HEK293 (cell line): ENCODE results near the gene DKK3.

Experiments
- CTCF ChIA-PET: fragments of 350-600 bp; formaldehyde crosslinking; extraction: SDS; loops from one replicate; lab custom pipeline; 2021; ENCODE audit warnings: antibody characterized with exemption; lab: Yijun Ruan, JAX
- POLR2A ChIA-PET: fragments of 300-600 bp; formaldehyde crosslinking; extraction: SDS; loops from one replicate; lab custom pipeline; 2020; ENCODE audit warnings: antibody characterized with exemption, inconsistent platforms; lab: Yijun Ruan, JAX
- H3K27ac ChIP-seq: fragments of 200-500 bp; sonication (Bioruptor generic); 2 replicates; pipeline ENCODE4 v1.5.1; 2014; ENCODE audit warnings: low read depth, low read length, control low read depth, inconsistent platforms; ENCODE audit errors: extremely low read depth
- H3K36me3 ChIP-seq, 2 experiments: fragments of 200-500 bp in 1 of 2; sonication (Bioruptor generic) in 1 of 2; 1 replicate in 1 of 2; 2 replicates in 1 of 2; pipeline ENCODE4 v1.5.1; 2014 to 2017; ENCODE audit warnings: inconsistent platforms in 2 of 2, low read length in 2 of 2; ENCODE audit not compliant: control insufficient read depth in 2 of 2, insufficient read depth in 1 of 2
- H3K4me1 ChIP-seq: fragments of 200-500 bp; sonication (Bioruptor generic); 2 replicates; pipeline ENCODE4 v1.5.1; 2014; ENCODE audit warnings: mild to moderate bottlenecking, low read length, inconsistent platforms; ENCODE audit not compliant: control insufficient read depth, insufficient read depth
- H3K4me3 ChIP-seq: 2 replicates; pipeline ENCODE4 v1.5.1; 2011; ENCODE audit warnings: low read depth, mild to moderate bottlenecking, control low read depth, low read length, moderate library complexity
- H3K9me3 ChIP-seq: fragments of 200-500 bp; sonication (Bioruptor generic); 2 replicates; pipeline ENCODE4 v1.5.1; 2014; ENCODE audit warnings: low read depth, low read length, inconsistent platforms; ENCODE audit not compliant: control insufficient read depth, insufficient read depth
- OSR2 ChIP-seq: fragments of 450-650 bp; formaldehyde crosslinking; IDR thresholded peaks from 2 replicates; pipeline ENCODE4 v1.5.1; 2016; ENCODE audit warnings: missing biosample characterization, missing genetic modification characterization
- PRDM1 ChIP-seq: fragments of 450-650 bp; formaldehyde crosslinking; IDR thresholded peaks from 2 replicates; pipeline ENCODE4; 2016; ENCODE audit warnings: missing biosample characterization, missing genetic modification characterization
- ZNF114 ChIP-seq: fragments of 450-650 bp; formaldehyde crosslinking; IDR thresholded peaks from 2 replicates; pipeline ENCODE4 v1.5.0; 2017; ENCODE audit warnings: missing biosample characterization, missing genetic modification characterization
- ZNF138 ChIP-seq: fragments of 450-650 bp; formaldehyde crosslinking; IDR thresholded peaks from 2 replicates; pipeline ENCODE4 v1.5.1; 2016; ENCODE audit warnings: missing biosample characterization, missing genetic modification characterization, borderline replicate concordance
- ZNF157 ChIP-seq: fragments of 450-650 bp; formaldehyde crosslinking; IDR thresholded peaks from 2 replicates; pipeline ENCODE4 v1.5.1; 2016; ENCODE audit warnings: missing biosample characterization, missing genetic modification characterization
- ZNF223 ChIP-seq: fragments of 450-650 bp; formaldehyde crosslinking; IDR thresholded peaks from 2 replicates; pipeline ENCODE4 v1.5.1; 2016; ENCODE audit warnings: missing biosample characterization, missing genetic modification characterization
- ZNF239 ChIP-seq: fragments of 450-650 bp; formaldehyde crosslinking; IDR thresholded peaks from 2 replicates; pipeline ENCODE4 v1.5.1; 2016; ENCODE audit warnings: missing biosample characterization, missing genetic modification characterization
- ZNF24 ChIP-seq: fragments of 450-650 bp; formaldehyde crosslinking; IDR thresholded peaks from 2 replicates; pipeline ENCODE4 v1.5.1; 2016; ENCODE audit warnings: missing biosample characterization, missing genetic modification characterization
- ZNF302 ChIP-seq: fragments of 450-650 bp; formaldehyde crosslinking; IDR thresholded peaks from 2 replicates; pipeline ENCODE4 v1.5.1; 2016; ENCODE audit warnings: missing biosample characterization, missing genetic modification characterization, low read depth
- ZNF48 ChIP-seq: fragments of 450-650 bp; formaldehyde crosslinking; IDR thresholded peaks from 2 replicates; pipeline ENCODE4 v1.5.1; 2016; ENCODE audit warnings: missing biosample characterization, missing genetic modification characterization
- ZNF521 ChIP-seq: fragments of 450-650 bp; formaldehyde crosslinking; IDR thresholded peaks from 2 replicates; pipeline ENCODE4 v1.5.1; 2017; ENCODE audit warnings: missing biosample characterization, mild to moderate bottlenecking, missing genetic modification characterization
- ZNF571 ChIP-seq: fragments of 450-650 bp; formaldehyde crosslinking; IDR thresholded peaks from 2 replicates; pipeline ENCODE4 v1.5.0; 2017; ENCODE audit warnings: missing biosample characterization, missing genetic modification characterization
- ZNF777 ChIP-seq: fragments of 450-650 bp; formaldehyde crosslinking; IDR thresholded peaks from 2 replicates; pipeline ENCODE4 v1.5.1; 2017; ENCODE audit warnings: missing biosample characterization, missing genetic modification characterization, borderline replicate concordance
- TF ChIP-seq, protein P1 (sequence below): fragments of 450-650 bp; formaldehyde crosslinking; IDR thresholded peaks from 2 replicates; pipeline ENCODE4 v1.5.1; 2016; ENCODE audit warnings: missing biosample characterization, missing genetic modification characterization
- TF ChIP-seq, protein P2 (sequence below): fragments of 450-650 bp; formaldehyde crosslinking; conservative IDR thresholded peaks from 2 replicates; pipeline ENCODE4 v1.5.1; 2016; ENCODE audit warnings: low read depth, missing biosample characterization, missing genetic modification characterization
- TF ChIP-seq, protein P3 (sequence below): fragments of 450-650 bp; formaldehyde crosslinking; IDR thresholded peaks from 2 replicates; pipeline ENCODE4 v1.5.1; 2016; ENCODE audit warnings: missing biosample characterization, missing genetic modification characterization
- TF ChIP-seq, protein P4 (sequence below): fragments of 450-650 bp; IDR thresholded peaks from 2 replicates; pipeline ENCODE4 v1.5.1; 2018; ENCODE audit warnings: missing biosample characterization, missing genetic modification characterization
- TF ChIP-seq, protein P5 (sequence below): fragments of 450-650 bp; formaldehyde crosslinking; IDR thresholded peaks from 2 replicates; pipeline ENCODE4; 2016; ENCODE audit warnings: missing biosample characterization, missing genetic modification characterization

Gene DKK3

DNA sequence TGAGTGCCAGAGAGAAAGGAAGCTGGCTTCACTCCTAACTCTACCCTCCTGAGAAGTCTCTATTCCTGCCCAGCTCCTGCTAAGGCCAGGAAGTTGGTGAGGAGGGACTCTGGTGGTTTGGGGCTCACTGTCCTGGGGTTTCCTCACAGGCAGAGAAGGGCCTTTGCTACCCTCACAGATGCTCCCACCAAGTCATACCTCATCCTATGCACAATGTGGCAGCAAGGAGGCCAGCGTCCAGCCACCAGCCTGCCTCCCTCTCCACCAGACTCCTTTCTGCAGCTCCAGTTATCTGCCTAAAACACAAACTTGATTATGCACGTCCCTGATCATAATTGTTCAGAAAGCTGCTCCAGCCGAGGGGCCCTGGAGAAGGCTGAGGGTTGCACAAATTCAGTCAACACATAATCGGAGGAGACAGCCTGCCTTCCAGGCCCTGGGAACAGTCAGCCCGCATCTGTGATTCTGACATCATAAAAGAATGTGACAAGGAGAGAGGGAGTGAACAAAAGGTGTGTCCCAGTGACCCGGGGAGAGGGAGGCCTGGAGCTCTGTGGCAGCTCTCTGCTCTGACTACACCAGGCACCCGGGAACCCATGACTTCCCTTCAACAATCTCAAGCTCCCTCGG is 28.8 kb downstream of the DKK3 start:
- H3K9me3 ChIP-seq: no peaks in the 10 kb centered on the region
- H3K4me1 ChIP-seq: no peaks in the 10 kb centered on the region
- CTCF ChIA-PET: interaction anchor here (0.7 to 6.3 kb wide), 5 partner anchors 12 to 301 kb away, joined by 3 to 57 read pairs (median 3); no protein-coding TSS in a partner anchor
- no peaks in the 10 kb centered on the region for H3K36me3 ChIP-seq
- no peak overlapping the region for H3K27ac ChIP-seq
- POLR2A ChIA-PET: interaction anchor here (0.6 to 0.7 kb wide), 2 partner anchors 16 to 28 kb away, joined by 3 to 4 read pairs; no protein-coding TSS in a partner anchor
- TF ChIP-seq, protein P1, sequence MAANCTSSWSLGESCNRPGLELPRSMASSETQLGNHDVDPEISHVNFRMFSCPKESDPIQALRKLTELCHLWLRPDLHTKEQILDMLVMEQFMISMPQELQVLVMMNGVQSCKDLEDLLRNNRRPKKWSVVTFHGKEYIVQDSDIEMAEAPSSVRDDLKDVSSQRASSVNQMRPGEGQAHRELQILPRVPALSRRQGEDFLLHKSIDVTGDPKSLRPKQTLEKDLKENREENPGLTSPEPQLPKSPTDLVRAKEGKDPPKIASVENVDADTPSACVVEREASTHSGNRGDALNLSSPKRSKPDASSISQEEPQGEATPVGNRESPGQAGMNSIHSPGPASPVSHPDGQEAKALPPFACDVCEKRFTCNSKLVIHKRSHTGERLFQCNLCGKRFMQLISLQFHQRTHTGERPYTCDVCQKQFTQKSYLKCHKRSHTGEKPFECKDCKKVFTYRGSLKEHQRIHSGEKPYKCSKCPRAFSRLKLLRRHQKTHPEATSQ: no peak
- TF ChIP-seq ZNF138 (tag by site-specific recombination): no peak
- TF ChIP-seq, protein P2, sequence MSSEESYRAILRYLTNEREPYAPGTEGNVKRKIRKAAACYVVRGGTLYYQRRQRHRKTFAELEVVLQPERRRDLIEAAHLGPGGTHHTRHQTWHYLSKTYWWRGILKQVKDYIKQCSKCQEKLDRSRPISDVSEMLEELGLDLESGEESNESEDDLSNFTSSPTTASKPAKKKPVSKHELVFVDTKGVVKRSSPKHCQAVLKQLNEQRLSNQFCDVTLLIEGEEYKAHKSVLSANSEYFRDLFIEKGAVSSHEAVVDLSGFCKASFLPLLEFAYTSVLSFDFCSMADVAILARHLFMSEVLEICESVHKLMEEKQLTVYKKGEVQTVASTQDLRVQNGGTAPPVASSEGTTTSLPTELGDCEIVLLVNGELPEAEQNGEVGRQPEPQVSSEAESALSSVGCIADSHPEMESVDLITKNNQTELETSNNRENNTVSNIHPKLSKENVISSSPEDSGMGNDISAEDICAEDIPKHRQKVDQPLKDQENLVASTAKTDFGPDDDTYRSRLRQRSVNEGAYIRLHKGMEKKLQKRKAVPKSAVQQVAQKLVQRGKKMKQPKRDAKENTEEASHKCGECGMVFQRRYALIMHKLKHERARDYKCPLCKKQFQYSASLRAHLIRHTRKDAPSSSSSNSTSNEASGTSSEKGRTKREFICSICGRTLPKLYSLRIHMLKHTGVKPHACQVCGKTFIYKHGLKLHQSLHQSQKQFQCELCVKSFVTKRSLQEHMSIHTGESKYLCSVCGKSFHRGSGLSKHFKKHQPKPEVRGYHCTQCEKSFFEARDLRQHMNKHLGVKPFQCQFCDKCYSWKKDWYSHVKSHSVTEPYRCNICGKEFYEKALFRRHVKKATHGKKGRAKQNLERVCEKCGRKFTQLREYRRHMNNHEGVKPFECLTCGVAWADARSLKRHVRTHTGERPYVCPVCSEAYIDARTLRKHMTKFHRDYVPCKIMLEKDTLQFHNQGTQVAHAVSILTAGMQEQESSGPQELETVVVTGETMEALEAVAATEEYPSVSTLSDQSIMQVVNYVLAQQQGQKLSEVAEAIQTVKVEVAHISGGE (tag by site-specific recombination): no peak
- TF ChIP-seq ZNF571 (tag by site-specific recombination): no peak
- TF ChIP-seq, protein P3, sequence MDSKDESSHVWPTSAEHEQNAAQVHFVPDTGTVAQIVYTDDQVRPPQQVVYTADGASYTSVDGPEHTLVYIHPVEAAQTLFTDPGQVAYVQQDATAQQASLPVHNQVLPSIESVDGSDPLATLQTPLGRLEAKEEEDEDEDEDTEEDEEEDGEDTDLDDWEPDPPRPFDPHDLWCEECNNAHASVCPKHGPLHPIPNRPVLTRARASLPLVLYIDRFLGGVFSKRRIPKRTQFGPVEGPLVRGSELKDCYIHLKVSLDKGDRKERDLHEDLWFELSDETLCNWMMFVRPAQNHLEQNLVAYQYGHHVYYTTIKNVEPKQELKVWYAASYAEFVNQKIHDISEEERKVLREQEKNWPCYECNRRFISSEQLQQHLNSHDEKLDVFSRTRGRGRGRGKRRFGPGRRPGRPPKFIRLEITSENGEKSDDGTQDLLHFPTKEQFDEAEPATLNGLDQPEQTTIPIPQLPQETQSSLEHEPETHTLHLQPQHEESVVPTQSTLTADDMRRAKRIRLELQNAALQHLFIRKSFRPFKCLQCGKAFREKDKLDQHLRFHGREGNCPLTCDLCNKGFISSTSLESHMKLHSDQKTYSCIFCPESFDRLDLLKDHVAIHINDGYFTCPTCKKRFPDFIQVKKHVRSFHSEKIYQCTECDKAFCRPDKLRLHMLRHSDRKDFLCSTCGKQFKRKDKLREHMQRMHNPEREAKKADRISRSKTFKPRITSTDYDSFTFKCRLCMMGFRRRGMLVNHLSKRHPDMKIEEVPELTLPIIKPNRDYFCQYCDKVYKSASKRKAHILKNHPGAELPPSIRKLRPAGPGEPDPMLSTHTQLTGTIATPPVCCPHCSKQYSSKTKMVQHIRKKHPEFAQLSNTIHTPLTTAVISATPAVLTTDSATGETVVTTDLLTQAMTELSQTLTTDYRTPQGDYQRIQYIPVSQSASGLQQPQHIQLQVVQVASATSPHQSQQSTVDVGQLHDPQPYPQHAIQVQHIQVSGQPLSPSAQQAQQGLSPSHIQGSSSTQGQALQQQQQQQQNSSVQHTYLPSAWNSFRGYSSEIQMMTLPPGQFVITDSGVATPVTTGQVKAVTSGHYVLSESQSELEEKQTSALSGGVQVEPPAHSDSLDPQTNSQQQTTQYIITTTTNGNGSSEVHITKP (tag by site-specific recombination): no peak
- TF ChIP-seq, protein P4, sequence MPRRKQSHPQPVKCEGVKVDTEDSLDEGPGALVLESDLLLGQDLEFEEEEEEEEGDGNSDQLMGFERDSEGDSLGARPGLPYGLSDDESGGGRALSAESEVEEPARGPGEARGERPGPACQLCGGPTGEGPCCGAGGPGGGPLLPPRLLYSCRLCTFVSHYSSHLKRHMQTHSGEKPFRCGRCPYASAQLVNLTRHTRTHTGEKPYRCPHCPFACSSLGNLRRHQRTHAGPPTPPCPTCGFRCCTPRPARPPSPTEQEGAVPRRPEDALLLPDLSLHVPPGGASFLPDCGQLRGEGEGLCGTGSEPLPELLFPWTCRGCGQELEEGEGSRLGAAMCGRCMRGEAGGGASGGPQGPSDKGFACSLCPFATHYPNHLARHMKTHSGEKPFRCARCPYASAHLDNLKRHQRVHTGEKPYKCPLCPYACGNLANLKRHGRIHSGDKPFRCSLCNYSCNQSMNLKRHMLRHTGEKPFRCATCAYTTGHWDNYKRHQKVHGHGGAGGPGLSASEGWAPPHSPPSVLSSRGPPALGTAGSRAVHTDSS (tag by site-specific recombination): no peak
- TF ChIP-seq ZNF777 (tag by site-specific recombination): no peak
- TF ChIP-seq ZNF48 (tag by site-specific recombination): no peak
- no peak for TF ChIP-seq PRDM1 (tag by site-specific recombination)
- TF ChIP-seq, protein P5, sequence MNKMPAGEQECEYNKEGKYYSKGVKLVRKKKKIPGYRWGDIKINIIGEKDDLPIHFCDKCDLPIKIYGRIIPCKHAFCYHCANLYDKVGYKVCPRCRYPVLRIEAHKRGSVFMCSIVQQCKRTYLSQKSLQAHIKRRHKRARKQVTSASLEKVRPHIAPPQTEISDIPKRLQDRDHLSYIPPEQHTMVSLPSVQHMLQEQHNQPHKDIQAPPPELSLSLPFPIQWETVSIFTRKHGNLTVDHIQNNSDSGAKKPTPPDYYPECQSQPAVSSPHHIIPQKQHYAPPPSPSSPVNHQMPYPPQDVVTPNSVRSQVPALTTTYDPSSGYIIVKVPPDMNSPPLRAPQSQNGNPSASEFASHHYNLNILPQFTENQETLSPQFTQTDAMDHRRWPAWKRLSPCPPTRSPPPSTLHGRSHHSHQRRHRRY: no peak
- TF ChIP-seq ZNF223 (tag by site-specific recombination): no peak
- TF ChIP-seq ZNF114: no peak
- TF ChIP-seq OSR2 (tag by site-specific recombination): no peak
- TF ChIP-seq ZNF24 (tag by site-specific recombination): no peak
- no peak for TF ChIP-seq ZNF521 (tag by site-specific recombination)
- no peak for TF ChIP-seq ZNF239 (tag by site-specific recombination)
- TF ChIP-seq ZNF157: no peak
- TF ChIP-seq ZNF302 (tag by site-specific recombination): no peak
- no peak overlapping the region for H3K4me3 ChIP-seq
